ENCODE measurements around the gene SERGEF. TPM values are rescaled to one million over a fixed set of nuclear protein-coding genes. Genes with fewer than 3 reads are reported as not detected.

Gene SERGEF
- total and polyA plus RNA-seq, 2 of the 13 experiments (the other 11 are each of a cell fraction or from before 2014, with no cell fraction given), result 54.5 to 114 TPM

- TF ChIP-seq ZNF142 (CRISPR knock-in tag; IDR thresholded peaks at IDR 0.05) (no peak), ATF3 (CRISPR knock-in tag; IDR thresholded peaks at IDR 0.05) (no peak), HMG20A (CRISPR knock-in tag; IDR thresholded peaks at IDR 0.05; ENCODE audit: borderline replicate concordance) (peak; percentile 75; the same call in 1 of the 2 replicates), ZNF792 (CRISPR knock-in tag; IDR thresholded peaks at IDR 0.05) (peak; percentile 99), ZNF337 (CRISPR knock-in tag; IDR thresholded peaks at IDR 0.05; ENCODE audit: borderline replicate concordance, low read depth) (no peak), PHF5A (CRISPR knock-in tag; IDR thresholded peaks at IDR 0.05; ENCODE audit: low read depth, unreplicated experiment) (no peak), NFIC (IDR thresholded peaks at IDR 0.05; ENCODE audit: low read length) (no peak), SRF (IDR thresholded peaks at IDR 0.05; ENCODE audit: low read depth, low read length) (no peak), ZNF841 (CRISPR knock-in tag; IDR thresholded peaks at IDR 0.05; ENCODE audit: borderline replicate concordance) (no peak), NR2F6 (IDR thresholded peaks at IDR 0.05) (0 out of 2 replicates have a peak, but pooled peaks have one; percentile 65), NR2F6 (CRISPR knock-in tag; IDR thresholded peaks at IDR 0.05) (peak; percentile 76), HDAC2 (CRISPR knock-in tag; IDR thresholded peaks at IDR 0.05) (peak; percentile 71; the same call in 1 of the 2 replicates), POLR2AphosphoS2 (IDR thresholded peaks at IDR 0.05; ENCODE audit: low read depth, low read length) (no peak), ATF6 (CRISPR knock-in tag; conservative IDR thresholded peaks at IDR 0.05) (no peak), MAF1 (CRISPR knock-in tag; IDR thresholded peaks at IDR 0.05; ENCODE audit: borderline replicate concordance) (no peak), ZNF383 (CRISPR knock-in tag; IDR thresholded peaks at IDR 0.05; ENCODE audit: borderline replicate concordance) (no peak), ZNF30 (CRISPR knock-in tag; IDR thresholded peaks at IDR 0.05) (no peak), ZNF124 (CRISPR knock-in tag; IDR thresholded peaks at IDR 0.05) (peak; percentile 61), SMARCC2 (IDR thresholded peaks at IDR 0.05) (no peak), DRAP1 (CRISPR knock-in tag; IDR thresholded peaks at IDR 0.05) (0 out of 2 replicates have a peak, but pooled peaks have one; percentile 56), HNRNPK (IDR thresholded peaks at IDR 0.05; ENCODE audit: low read depth, low read length, poor library complexity, severe bottlenecking) (no peak), ZNF572 (CRISPR knock-in tag; IDR thresholded peaks at IDR 0.05) (no peak), ZFYVE20 (CRISPR knock-in tag; IDR thresholded peaks at IDR 0.05; ENCODE audit: borderline replicate concordance, low read depth) (no peak), NFYB (CRISPR knock-in tag; IDR thresholded peaks at IDR 0.05) (0 out of 2 replicates have a peak, but pooled peaks have one; percentile 18), ZSCAN20 (CRISPR knock-in tag; IDR thresholded peaks at IDR 0.05; ENCODE audit: borderline replicate concordance) (no peak)
These were observed 12.1 kb downstream of the SERGEF start (continued) for GRCh38 chr11:18000760-18001159.
